ENCODE measurements around the gene FBXO4. TPM values are rescaled to one million over a fixed set of nuclear protein-coding genes. Genes with fewer than 3 reads are reported as not detected.

The FBXO4 gene
- total RNA-seq, 1 experiment from 2014 or later = 1.2 TPM

GRCh38 chr5:41882765-41883164, 42.3 kb upstream of the FBXO4 start:
- H3K36me3 Mint-ChIP-seq (ENCODE audit: insufficient read depth in 1 of 3, low read depth in 3 of 3) = peaks cover 2 to 5% (median 5%) of the 10 kb centered on the region in 3 experiments; a peak in 3 of 7 replicates
- no peak overlapping the region for H2BK12ac ChIP-seq (ENCODE audit: insufficient read length, low read depth, low read length)
- no peaks in the 10 kb centered on the region for H3K79me2 ChIP-seq (ENCODE audit: insufficient read depth, low read length)
- DNase-seq = no peak
- H3K4ac ChIP-seq (ENCODE audit: low read depth, low read length) = no peak overlapping the region
- H3T11ph ChIP-seq (ENCODE audit: low read length) = no peak overlapping the region
- H4K5ac ChIP-seq (ENCODE audit: insufficient read length, low read depth, low read length) = no peak overlapping the region
- no peak overlapping the region for H3K14ac ChIP-seq (ENCODE audit: insufficient read depth, low read length)
- no peak overlapping the region for H2AK5ac ChIP-seq (ENCODE audit: insufficient read length, low read length)
- no peak for TF ChIP-seq CTCF (conservative IDR thresholded peaks at IDR 0.05)
- H3K79me1 ChIP-seq (ENCODE audit: insufficient read depth, low read depth, low read length, poor library complexity, severe bottlenecking) = no peaks in the 10 kb centered on the region
- H3K23me2 ChIP-seq (ENCODE audit: insufficient read length, low read depth, low read length, poor library complexity, severe bottlenecking) = no peaks in the 10 kb centered on the region
- no peak overlapping the region for H2BK120ac ChIP-seq (ENCODE audit: low read depth, low read length, poor library complexity, severe bottlenecking)
- H4K91ac ChIP-seq (ENCODE audit: insufficient read length, low read depth, low read length) = no peak overlapping the region
- no peak overlapping the region for H2BK20ac ChIP-seq (ENCODE audit: low read depth, low read length, poor library complexity, severe bottlenecking)
- H3K23ac ChIP-seq (ENCODE audit: insufficient read length, low read depth, low read length) = no peak overlapping the region
- H2AFZ ChIP-seq (ENCODE audit: low read length) = no peak overlapping the region
- no peak overlapping the region for H3K27ac ChIP-seq (ENCODE audit: insufficient read length, low read depth, low read length)
- no peaks in the 10 kb centered on the region for H3K4me1 Mint-ChIP-seq
- H3K56ac ChIP-seq (ENCODE audit: insufficient read length, low read depth, low read length) = no peak overlapping the region
- no peak overlapping the region for H2BK5ac ChIP-seq (ENCODE audit: insufficient read length, low read length)
- H3K27ac Mint-ChIP-seq = no peak overlapping the region
- H3K4me1 ChIP-seq (ENCODE audit: insufficient read depth, low read length) = no peaks in the 10 kb centered on the region
- H2BK15ac ChIP-seq (ENCODE audit: low read depth, low read length) = no peak overlapping the region
- no peak overlapping the region for H4K8ac ChIP-seq (replicated peaks; ENCODE audit: insufficient read length, low read depth, low read length)
- H3K27me3 ChIP-seq (ENCODE audit: insufficient read depth, low read length) = no peaks in the 10 kb centered on the region
- no CpG with 5 or more reads among the region's 5 CpGs for WGBS (ENCODE audit: extremely low coverage, insufficient read length, low lambda C conversion rate)
- no peaks in the 10 kb centered on the region; the same call in 1 of the 2 replicates for H3K27me3 Mint-ChIP-seq (ENCODE audit: low read depth)
- no peaks in the 10 kb centered on the region for H3K9me3 ChIP-seq (ENCODE audit: control insufficient read depth, low read depth, low read length)
- peaks cover 9 to 10% of the 10 kb centered on the region in 2 experiments for H3K9me3 Mint-ChIP-seq
- no peak overlapping the region for H3K18ac ChIP-seq (ENCODE audit: insufficient read length, low read depth, low read length)
- H3K9ac ChIP-seq (ENCODE audit: extremely low read depth, insufficient read length, low read length) = no peak overlapping the region
- H4K20me1 ChIP-seq (ENCODE audit: control insufficient read depth, insufficient read depth, insufficient read length) = no peaks in the 10 kb centered on the region
- H3K4me2 ChIP-seq (ENCODE audit: insufficient read depth, insufficient read length, low read length) = no peak overlapping the region
- no peak overlapping the region for H3K4me3 Mint-ChIP-seq

Data from H9 (cell line).